WTC11 (cell line): ENCODE results near the gene NRXN2. TPM values are rescaled to one million over a fixed set of nuclear protein-coding genes. Genes with fewer than 3 reads are reported as not detected.

Experiments used
- ATAC-seq: fragments of 200-7000 bp; cut with Tn5 transposase; 2 replicates; pipeline ENCODE4 v1.10.0; 2021; ENCODE audit warnings: mild to moderate bottlenecking, moderate library complexity
- CTCF ChIA-PET: fragments of 300-600 bp; sonication (Branson Sonifier 250); formaldehyde crosslinking; loops from one replicate; lab custom pipeline; 2021; ENCODE audit warnings: antibody characterized with exemption; lab: Charles Lee
- POLR2A ChIA-PET: fragments of 350-600 bp; sonication (Branson Sonifier 250); formaldehyde crosslinking; loops from one replicate; lab custom pipeline; 2021; ENCODE audit warnings: antibody characterized with exemption; lab: Charles Lee
- DNase-seq: peaks from one replicate; pipeline ENCODE4 v3.0.0; 2021; ENCODE audit warnings: low spot score
- H3K27ac Mint-ChIP-seq: 2 replicates; pipeline ENCODE4 v1.8.0; 2021; ENCODE audit warnings: mixed read lengths
- H3K27me3 Mint-ChIP-seq: 2 replicates; pipeline ENCODE4 v1.8.0; 2021; ENCODE audit warnings: low read depth, mild to moderate bottlenecking, moderate library complexity, mixed read lengths
- H3K36me3 Mint-ChIP-seq: 2 replicates; pipeline ENCODE4 v1.8.0; 2021; ENCODE audit warnings: mixed read lengths
- H3K4me1 Mint-ChIP-seq: 2 replicates; pipeline ENCODE4 v1.8.0; 2022; ENCODE audit warnings: mixed read lengths
- H3K4me3 Mint-ChIP-seq: 2 replicates; pipeline ENCODE4 v1.8.0; 2021; ENCODE audit warnings: mild to moderate bottlenecking, moderate library complexity, mixed read lengths
- H3K9me3 Mint-ChIP-seq: 2 replicates; pipeline ENCODE4 v1.8.0; 2021; ENCODE audit warnings: mixed read lengths
- ATF1 ChIP-seq: sonication (generic); formaldehyde crosslinking; IDR thresholded peaks from 2 replicates; pipeline ENCODE4 v1.8.1; 2023; ENCODE audit warnings: mild to moderate bottlenecking, moderate library complexity, missing genetic modification reagents
- CDX4 ChIP-seq: fragments of 250-450 bp; sonication (Bioruptor Pico); IDR thresholded peaks from 2 replicates; pipeline ENCODE4 v1.9.0; 2021; ENCODE audit warnings: moderate library complexity, mild to moderate bottlenecking, inconsistent platforms, borderline replicate concordance
- CREM ChIP-seq: sonication (generic); formaldehyde crosslinking; IDR thresholded peaks from 2 replicates; pipeline ENCODE4 v1.8.1; 2022; ENCODE audit warnings: mild to moderate bottlenecking, missing genetic modification reagents, moderate library complexity
- ELF4 ChIP-seq: sonication (generic); formaldehyde crosslinking; IDR thresholded peaks from 2 replicates; pipeline ENCODE4 v1.8.1; 2022; ENCODE audit warnings: low read depth, mild to moderate bottlenecking, moderate library complexity, missing genetic modification reagents
- EMX1 ChIP-seq: fragments of 250-450 bp; sonication (Bioruptor Pico); IDR thresholded peaks from 2 replicates; pipeline ENCODE4 v1.8.0; 2021; ENCODE audit warnings: mild to moderate bottlenecking
- FOXK1 ChIP-seq: sonication (generic); formaldehyde crosslinking; IDR thresholded peaks from 2 replicates; pipeline ENCODE4 v1.8.0; 2022; ENCODE audit warnings: mild to moderate bottlenecking, moderate library complexity, missing genetic modification reagents
- HMGA2 ChIP-seq: fragments of 250-450 bp; sonication (Bioruptor Pico); IDR thresholded peaks from 2 replicates; pipeline ENCODE4 v1.4.0; 2021; ENCODE audit warnings: mild to moderate bottlenecking, moderate library complexity
- IRF2 ChIP-seq: sonication (generic); formaldehyde crosslinking; IDR thresholded peaks from 2 replicates; pipeline ENCODE4 v1.8.0; 2022; ENCODE audit warnings: low read depth, missing genetic modification reagents, borderline replicate concordance
- JAZF1 ChIP-seq: fragments of 250-450 bp; sonication (Bioruptor Pico); IDR thresholded peaks from 2 replicates; pipeline ENCODE4 v1.9.0; 2021; ENCODE audit warnings: moderate library complexity, mild to moderate bottlenecking, inconsistent platforms
- JUN ChIP-seq: sonication (generic); formaldehyde crosslinking; IDR thresholded peaks from 2 replicates; pipeline ENCODE4 v1.8.0; 2023; ENCODE audit warnings: mild to moderate bottlenecking, missing genetic modification reagents
- MYBL2 ChIP-seq: sonication (generic); formaldehyde crosslinking; IDR thresholded peaks from 2 replicates; pipeline ENCODE4 v1.8.1; 2023; ENCODE audit warnings: mild to moderate bottlenecking, moderate library complexity, missing genetic modification reagents
- NR3C1 ChIP-seq: sonication (generic); formaldehyde crosslinking; conservative IDR thresholded peaks from 2 replicates; pipeline ENCODE4 v1.8.1; 2023; ENCODE audit warnings: low read depth, mild to moderate bottlenecking, missing genetic modification reagents
- PREB ChIP-seq: sonication (generic); formaldehyde crosslinking; IDR thresholded peaks from 2 replicates; pipeline ENCODE4 v1.8.1; 2022; ENCODE audit warnings: mild to moderate bottlenecking, missing genetic modification reagents, moderate library complexity, borderline replicate concordance
- RELA ChIP-seq: sonication (generic); formaldehyde crosslinking; IDR thresholded peaks from 2 replicates; pipeline ENCODE4 v1.8.1; 2022; ENCODE audit warnings: missing genetic modification reagents, mild to moderate bottlenecking, borderline replicate concordance
- SMAD4 ChIP-seq: sonication (generic); formaldehyde crosslinking; IDR thresholded peaks from 2 replicates; pipeline ENCODE4 v1.8.0; 2022; ENCODE audit warnings: mild to moderate bottlenecking, missing genetic modification reagents
- TCF7 ChIP-seq: sonication (generic); formaldehyde crosslinking; IDR thresholded peaks from 2 replicates; pipeline ENCODE4 v1.8.0; 2022; ENCODE audit warnings: mild to moderate bottlenecking, low read depth, missing genetic modification reagents, moderate library complexity
- ZNF121 ChIP-seq: sonication (generic); formaldehyde crosslinking; IDR thresholded peaks from 2 replicates; pipeline ENCODE4 v1.8.0; 2023; ENCODE audit warnings: missing genetic modification reagents
- ZNF219 ChIP-seq: sonication (generic); formaldehyde crosslinking; IDR thresholded peaks from 2 replicates; pipeline ENCODE4 v1.8.0; 2023; ENCODE audit warnings: missing genetic modification reagents, mild to moderate bottlenecking, borderline replicate concordance
- ZNF396 ChIP-seq: fragments of 250-450 bp; sonication (Bioruptor Pico); IDR thresholded peaks from 2 replicates; pipeline ENCODE4 v1.8.0; 2021; ENCODE audit warnings: mild to moderate bottlenecking, moderate library complexity, borderline replicate concordance
- total RNA-seq: library from RNA; stranded (reverse); gene quantifications from 3 replicates; pipeline ENCODE4 v1.2.3, GENCODE V29; 2021
- TF ChIP-seq, protein P1 (sequence below): sonication (generic); formaldehyde crosslinking; IDR thresholded peaks from 2 replicates; pipeline ENCODE4 v1.8.1; 2023; ENCODE audit warnings: mild to moderate bottlenecking, missing genetic modification reagents
- TF ChIP-seq, protein P2 (sequence below): sonication (generic); formaldehyde crosslinking; IDR thresholded peaks from 2 replicates; pipeline ENCODE4 v1.8.0; 2023; ENCODE audit warnings: missing genetic modification reagents
- TF ChIP-seq, protein P3 (sequence below): sonication (generic); formaldehyde crosslinking; conservative IDR thresholded peaks from 2 replicates; pipeline ENCODE4 v1.8.1; 2023; ENCODE audit warnings: mild to moderate bottlenecking, low read depth, missing genetic modification reagents, moderate library complexity
- TF ChIP-seq, protein P4 (sequence below): sonication (generic); formaldehyde crosslinking; IDR thresholded peaks from 2 replicates; pipeline ENCODE4 v1.8.1; 2023; ENCODE audit warnings: mild to moderate bottlenecking, missing genetic modification reagents, moderate library complexity
- TF ChIP-seq, protein P5 (sequence below): fragments of 250-450 bp; sonication (Bioruptor Pico); IDR thresholded peaks from 2 replicates; pipeline ENCODE4 v1.9.0; 2021; ENCODE audit warnings: mild to moderate bottlenecking

Gene NRXN2
- total RNA-seq, 1 experiment from 2014 or later: 8.6 TPM

DNA sequence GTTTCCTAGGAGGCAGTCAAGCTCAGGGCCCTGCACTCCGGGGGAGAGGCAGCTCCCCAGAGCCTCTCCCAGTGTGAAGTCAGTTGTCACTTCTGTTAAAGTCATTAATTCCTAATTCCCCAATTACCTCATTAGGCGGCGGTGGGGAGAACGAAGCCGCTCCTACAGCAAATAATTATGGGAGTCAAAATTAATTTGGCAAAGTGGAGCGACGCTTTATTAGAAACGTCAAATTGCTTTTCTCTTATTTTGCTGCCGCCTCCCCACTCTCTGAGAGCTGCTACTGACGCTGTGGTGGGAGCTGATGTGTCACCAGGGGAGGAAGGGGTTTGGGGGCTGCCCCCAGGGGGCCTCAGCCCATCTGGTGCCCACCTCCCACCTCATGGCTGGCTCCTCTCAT is 90.3 kb downstream of the NRXN2 start:
- Mint-ChIP-seq H3K27me3 (peaks cover 77% of the 10 kb centered on the region), H3K27ac (no peak overlapping the region), H3K4me1 (peaks cover 11% of the 10 kb centered on the region), H3K4me3 (no peak overlapping the region), H3K36me3 (no peaks in the 10 kb centered on the region), H3K9me3 (no peaks in the 10 kb centered on the region)
- ChIA-PET POLR2A (no interaction called here), CTCF (interaction anchor here (7.7 kb wide), 1 partner anchor 18 kb away, joined by 194 read pairs; no protein-coding TSS in a partner anchor)
- TF ChIP-seq CDX4: no peak
- TF ChIP-seq, protein P1, sequence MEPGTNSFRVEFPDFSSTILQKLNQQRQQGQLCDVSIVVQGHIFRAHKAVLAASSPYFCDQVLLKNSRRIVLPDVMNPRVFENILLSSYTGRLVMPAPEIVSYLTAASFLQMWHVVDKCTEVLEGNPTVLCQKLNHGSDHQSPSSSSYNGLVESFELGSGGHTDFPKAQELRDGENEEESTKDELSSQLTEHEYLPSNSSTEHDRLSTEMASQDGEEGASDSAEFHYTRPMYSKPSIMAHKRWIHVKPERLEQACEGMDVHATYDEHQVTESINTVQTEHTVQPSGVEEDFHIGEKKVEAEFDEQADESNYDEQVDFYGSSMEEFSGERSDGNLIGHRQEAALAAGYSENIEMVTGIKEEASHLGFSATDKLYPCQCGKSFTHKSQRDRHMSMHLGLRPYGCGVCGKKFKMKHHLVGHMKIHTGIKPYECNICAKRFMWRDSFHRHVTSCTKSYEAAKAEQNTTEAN (CRISPR knock-in tag): no peak
- TF ChIP-seq EMX1 (CRISPR knock-in tag): no peak
- no peak for TF ChIP-seq ZNF121 (CRISPR knock-in tag)
- no peak for TF ChIP-seq CREM (CRISPR knock-in tag)
- no peak for TF ChIP-seq MYBL2 (CRISPR knock-in tag)
- no peak for TF ChIP-seq FOXK1 (CRISPR knock-in tag)
- no peak for TF ChIP-seq ZNF396 (CRISPR knock-in tag)
- no peak for TF ChIP-seq JUN (CRISPR knock-in tag)
- no peak for TF ChIP-seq HMGA2 (CRISPR knock-in tag)
- TF ChIP-seq IRF2 (CRISPR knock-in tag): no peak
- TF ChIP-seq TCF7 (CRISPR knock-in tag): no peak
- TF ChIP-seq, protein P2, sequence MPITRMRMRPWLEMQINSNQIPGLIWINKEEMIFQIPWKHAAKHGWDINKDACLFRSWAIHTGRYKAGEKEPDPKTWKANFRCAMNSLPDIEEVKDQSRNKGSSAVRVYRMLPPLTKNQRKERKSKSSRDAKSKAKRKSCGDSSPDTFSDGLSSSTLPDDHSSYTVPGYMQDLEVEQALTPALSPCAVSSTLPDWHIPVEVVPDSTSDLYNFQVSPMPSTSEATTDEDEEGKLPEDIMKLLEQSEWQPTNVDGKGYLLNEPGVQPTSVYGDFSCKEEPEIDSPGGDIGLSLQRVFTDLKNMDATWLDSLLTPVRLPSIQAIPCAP (CRISPR knock-in tag): no peak
- no peak for TF ChIP-seq RELA
- TF ChIP-seq ELF4 (CRISPR knock-in tag): no peak
- no peak for TF ChIP-seq ATF1
- DNase-seq (no peak), ATAC-seq (no peak)

DNA sequence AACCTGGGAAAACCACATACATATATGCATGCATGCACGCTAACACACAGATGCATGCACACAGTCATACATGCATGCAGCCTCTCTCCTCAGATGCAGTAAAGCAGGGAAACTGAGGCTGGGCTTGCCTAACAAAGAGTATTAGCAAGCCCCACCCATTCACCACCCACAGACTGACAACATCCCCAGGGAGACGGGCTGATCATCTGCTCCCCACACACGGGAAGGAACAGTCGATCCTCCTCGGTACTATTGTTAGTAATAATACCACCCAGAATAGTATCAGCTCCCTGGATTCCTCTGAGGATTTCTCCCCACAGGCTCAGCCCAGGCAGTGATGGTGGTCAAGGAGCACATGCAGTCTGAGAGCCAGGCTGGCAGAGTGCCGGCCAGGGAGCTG is 90.8 kb downstream of the NRXN2 start:
- DNase-seq (no peak), ATAC-seq (no peak)
- POLR2A ChIA-PET: no interaction called here
- H3K4me1 Mint-ChIP-seq: peaks cover 11% of the 10 kb centered on the region
- H3K9me3 Mint-ChIP-seq: no peaks in the 10 kb centered on the region
- H3K36me3 Mint-ChIP-seq: no peaks in the 10 kb centered on the region
- no peak overlapping the region for H3K4me3 Mint-ChIP-seq
- H3K27me3 Mint-ChIP-seq: peaks cover 74% of the 10 kb centered on the region
- CTCF ChIA-PET: interaction anchor here (7.7 kb wide), 1 partner anchor 18 kb away, joined by 194 read pairs; no protein-coding TSS in a partner anchor
- no peak overlapping the region for H3K27ac Mint-ChIP-seq
- TF ChIP-seq, protein P3, sequence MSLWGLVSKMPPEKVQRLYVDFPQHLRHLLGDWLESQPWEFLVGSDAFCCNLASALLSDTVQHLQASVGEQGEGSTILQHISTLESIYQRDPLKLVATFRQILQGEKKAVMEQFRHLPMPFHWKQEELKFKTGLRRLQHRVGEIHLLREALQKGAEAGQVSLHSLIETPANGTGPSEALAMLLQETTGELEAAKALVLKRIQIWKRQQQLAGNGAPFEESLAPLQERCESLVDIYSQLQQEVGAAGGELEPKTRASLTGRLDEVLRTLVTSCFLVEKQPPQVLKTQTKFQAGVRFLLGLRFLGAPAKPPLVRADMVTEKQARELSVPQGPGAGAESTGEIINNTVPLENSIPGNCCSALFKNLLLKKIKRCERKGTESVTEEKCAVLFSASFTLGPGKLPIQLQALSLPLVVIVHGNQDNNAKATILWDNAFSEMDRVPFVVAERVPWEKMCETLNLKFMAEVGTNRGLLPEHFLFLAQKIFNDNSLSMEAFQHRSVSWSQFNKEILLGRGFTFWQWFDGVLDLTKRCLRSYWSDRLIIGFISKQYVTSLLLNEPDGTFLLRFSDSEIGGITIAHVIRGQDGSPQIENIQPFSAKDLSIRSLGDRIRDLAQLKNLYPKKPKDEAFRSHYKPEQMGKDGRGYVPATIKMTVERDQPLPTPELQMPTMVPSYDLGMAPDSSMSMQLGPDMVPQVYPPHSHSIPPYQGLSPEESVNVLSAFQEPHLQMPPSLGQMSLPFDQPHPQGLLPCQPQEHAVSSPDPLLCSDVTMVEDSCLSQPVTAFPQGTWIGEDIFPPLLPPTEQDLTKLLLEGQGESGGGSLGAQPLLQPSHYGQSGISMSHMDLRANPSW (CRISPR knock-in tag): no peak
- no peak for TF ChIP-seq SMAD4
- TF ChIP-seq NR3C1 (CRISPR knock-in tag): no peak
- no peak for TF ChIP-seq ATF1
- TF ChIP-seq, protein P4, sequence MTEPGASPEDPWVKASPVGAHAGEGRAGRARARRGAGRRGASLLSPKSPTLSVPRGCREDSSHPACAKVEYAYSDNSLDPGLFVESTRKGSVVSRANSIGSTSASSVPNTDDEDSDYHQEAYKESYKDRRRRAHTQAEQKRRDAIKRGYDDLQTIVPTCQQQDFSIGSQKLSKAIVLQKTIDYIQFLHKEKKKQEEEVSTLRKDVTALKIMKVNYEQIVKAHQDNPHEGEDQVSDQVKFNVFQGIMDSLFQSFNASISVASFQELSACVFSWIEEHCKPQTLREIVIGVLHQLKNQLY (CRISPR knock-in tag): no peak
- TF ChIP-seq ZNF219 (CRISPR knock-in tag): no peak
- no peak for TF ChIP-seq PREB (CRISPR knock-in tag)
- TF ChIP-seq ELF4 (CRISPR knock-in tag): no peak
- TF ChIP-seq, protein P5, sequence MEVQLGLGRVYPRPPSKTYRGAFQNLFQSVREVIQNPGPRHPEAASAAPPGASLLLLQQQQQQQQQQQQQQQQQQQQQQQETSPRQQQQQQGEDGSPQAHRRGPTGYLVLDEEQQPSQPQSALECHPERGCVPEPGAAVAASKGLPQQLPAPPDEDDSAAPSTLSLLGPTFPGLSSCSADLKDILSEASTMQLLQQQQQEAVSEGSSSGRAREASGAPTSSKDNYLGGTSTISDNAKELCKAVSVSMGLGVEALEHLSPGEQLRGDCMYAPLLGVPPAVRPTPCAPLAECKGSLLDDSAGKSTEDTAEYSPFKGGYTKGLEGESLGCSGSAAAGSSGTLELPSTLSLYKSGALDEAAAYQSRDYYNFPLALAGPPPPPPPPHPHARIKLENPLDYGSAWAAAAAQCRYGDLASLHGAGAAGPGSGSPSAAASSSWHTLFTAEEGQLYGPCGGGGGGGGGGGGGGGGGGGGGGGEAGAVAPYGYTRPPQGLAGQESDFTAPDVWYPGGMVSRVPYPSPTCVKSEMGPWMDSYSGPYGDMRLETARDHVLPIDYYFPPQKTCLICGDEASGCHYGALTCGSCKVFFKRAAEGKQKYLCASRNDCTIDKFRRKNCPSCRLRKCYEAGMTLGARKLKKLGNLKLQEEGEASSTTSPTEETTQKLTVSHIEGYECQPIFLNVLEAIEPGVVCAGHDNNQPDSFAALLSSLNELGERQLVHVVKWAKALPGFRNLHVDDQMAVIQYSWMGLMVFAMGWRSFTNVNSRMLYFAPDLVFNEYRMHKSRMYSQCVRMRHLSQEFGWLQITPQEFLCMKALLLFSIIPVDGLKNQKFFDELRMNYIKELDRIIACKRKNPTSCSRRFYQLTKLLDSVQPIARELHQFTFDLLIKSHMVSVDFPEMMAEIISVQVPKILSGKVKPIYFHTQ (CRISPR knock-in tag): no peak
- TF ChIP-seq JAZF1 (CRISPR knock-in tag): no peak
- TF ChIP-seq IRF2 (CRISPR knock-in tag): no peak
- no peak for TF ChIP-seq RELA
